AG08396 (cell line): ENCODE measurements around the gene OMG.
"Not testable (repeated sequence)": the region's sequence is repeated elsewhere in the genome, so short reads cannot be mapped to it uniquely, and the experiment has no call there.

Experiments
- DNase-seq: peaks from one replicate; pipeline ENCODE4 v3.0.0; 2012; ENCODE audit warnings: low spot score, mixed read lengths

OMG gene

DNA sequence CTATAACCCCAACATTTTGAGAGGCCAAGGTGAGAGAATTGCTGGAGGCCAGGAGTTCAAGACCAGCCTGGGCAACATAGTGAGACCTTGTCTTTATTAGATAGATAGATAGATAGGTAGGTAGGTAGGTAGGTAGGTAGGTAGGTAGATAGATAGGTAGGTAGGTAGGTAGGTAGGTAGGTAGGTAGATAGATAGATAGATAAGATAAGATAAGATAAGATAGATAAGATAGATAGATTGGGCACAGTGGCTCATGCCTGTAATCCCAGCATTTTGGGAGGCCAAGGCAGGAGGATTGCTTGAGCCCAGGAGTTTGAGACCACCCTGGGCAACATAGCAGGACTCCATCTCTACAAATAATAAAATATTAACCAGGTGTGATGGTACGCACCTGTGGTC lies 34.1 kb downstream of the OMG start:
- not testable (repeated sequence) for DNase-seq

DNA sequence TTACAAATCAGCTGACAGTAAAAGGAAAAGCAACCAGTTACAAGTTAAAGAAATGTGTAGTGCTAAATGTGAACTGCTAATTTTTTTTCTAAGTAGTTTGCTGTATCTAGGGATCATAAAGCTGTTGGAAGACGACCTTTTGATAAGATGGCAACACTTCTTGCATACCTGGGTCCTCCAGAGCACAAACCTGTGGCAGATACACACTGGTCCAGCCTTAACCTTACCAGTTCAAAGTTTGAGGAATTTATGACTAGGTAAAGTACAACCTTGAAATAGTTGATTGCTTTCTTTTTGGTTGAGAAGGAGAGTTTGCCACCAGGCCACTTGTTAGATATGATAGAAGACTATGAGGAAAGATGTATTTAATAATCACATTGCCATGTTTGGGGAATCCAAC lies 35.4 kb downstream of the OMG start:
- DNase-seq: no peak

- no peak for DNase-seq
These were observed 36.9 kb downstream of the OMG start for GRCh38 chr17:31260151-31260550.

- no peak for DNase-seq
These were observed 40.1 kb downstream of the OMG start for GRCh38 chr17:31256936-31257335.

DNA sequence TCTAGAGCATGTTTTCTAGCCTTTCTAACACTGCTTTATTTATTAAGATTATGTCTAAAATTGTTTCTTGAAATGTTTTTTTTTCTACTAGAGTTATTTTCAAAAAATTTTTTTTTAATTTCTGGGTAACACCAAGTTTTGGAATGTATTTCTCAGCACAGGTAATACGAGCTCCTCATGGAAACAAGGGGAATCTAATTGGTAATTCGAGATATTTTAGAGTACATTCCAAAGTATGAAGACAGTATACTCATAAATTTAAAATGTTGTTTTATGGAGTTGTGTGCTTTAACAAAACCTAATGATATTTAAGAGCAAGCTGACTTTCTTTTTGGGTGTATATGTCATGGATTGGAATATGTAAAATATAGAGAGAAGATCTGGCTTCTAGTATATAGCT lies 42.4 kb downstream of the OMG start:
- no peak for DNase-seq

DNA sequence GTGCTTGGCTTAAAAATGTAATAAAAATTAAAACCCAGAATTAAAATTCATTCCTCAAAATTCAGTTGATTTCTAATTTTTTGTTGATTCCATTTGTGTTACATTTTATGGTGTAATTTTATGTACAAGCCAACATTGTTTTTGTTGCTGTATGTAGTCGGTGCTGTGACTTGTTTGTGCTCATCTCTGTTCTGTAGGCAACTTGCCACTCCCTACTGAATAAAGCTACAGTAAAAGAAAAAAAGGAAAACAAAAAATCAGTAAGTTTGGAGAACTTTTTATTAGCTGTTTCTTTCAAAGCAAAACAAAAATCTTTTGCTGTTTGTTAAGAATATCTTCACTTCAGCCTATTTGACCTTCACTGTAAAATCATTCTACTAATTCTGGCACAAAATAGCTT lies 44.3 kb downstream of the OMG start:
- DNase-seq: no peak

- no peak for DNase-seq
These were observed 45.1 kb downstream of the OMG start for GRCh38 chr17:31251970-31252328.

DNA sequence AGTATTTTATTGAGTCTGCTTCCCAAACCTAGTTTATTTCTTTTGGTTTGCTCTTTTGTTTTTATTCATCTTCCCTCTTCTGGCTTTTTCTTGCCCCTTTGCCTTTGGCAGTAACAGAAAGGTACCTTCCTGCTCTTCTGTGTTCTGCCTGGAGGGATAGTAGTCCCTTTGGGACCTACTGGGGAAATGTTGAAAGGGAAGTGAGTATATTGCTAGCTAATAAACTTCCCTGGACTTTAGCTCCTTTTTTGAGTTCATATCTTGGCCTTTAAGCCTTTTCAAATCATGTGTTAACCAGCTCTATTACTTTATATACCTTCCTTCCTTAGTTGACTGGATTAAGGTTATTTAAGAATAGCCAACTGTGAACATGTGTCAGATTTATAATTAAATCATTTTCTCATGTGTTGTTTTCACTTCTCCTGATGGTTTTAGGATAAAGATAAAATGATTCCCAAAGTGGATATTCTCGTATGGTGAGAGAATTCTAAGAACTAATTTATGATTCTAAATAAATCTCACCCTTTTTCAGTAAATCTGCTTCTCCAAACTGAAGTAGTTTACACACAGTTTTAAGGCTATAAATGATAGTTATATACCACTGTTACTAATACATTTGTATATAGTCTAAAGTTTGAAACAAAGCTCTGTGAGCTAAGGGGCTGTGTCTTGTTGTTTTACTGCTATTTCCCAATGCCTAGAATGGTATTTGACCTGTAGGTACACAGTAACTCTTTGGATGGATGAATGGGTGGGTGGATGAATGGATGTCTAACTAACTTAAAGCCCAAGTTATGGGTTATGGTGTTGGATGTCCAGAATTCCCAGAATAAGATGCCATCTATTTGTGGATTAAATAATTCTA lies 45.7 kb downstream of the OMG start:
- DNase-seq: no peak

DNA sequence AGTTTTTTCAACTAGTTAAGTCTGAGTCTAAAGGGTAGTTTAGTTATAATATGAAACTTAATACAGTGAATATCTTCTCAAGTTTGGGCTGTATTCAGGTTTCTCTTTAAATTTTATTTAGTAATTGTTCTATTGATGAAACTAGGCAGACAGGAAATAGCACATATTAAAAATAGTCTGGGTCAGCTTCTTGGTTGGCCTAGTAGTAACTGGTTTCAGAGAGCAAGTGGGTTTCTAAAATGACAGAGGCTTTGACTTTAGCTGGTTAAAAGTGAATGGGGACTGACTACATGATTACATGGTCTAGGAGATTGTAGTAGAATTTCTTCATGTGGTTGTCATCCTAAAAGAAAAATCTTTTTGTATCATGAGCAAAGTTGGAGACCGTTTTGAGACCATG lies 46.8 kb downstream of the OMG start:
- no peak for DNase-seq

- DNase-seq: no peak
These were observed 47.3 kb downstream of the OMG start for GRCh38 chr17:31249835-31250141.

GRCh38 chr17:31248986-31249834 lies 47.8 kb downstream of the OMG start:
- peak; percentile 21 for DNase-seq
